GM18505 (cell line): ENCODE results near the gene ANXA10.
"Not testable (repeated sequence)": the region's sequence is repeated elsewhere in the genome, so short reads cannot be mapped to it uniquely, and the experiment has no call there.

Experiments used
- ATAC-seq: cut with Tn5 transposase; IDR thresholded peaks from one replicate; pipeline ENCODE4 v1.9.1; 2021; ENCODE audit not compliant: unreplicated experiment
- POLR2A ChIP-seq: IDR thresholded peaks from 4 replicates; pipeline ENCODE4 v1.6.1; 2011; ENCODE audit warnings: borderline replicate concordance; ENCODE audit not compliant: insufficient read depth, insufficient read length; ENCODE audit errors: extremely low read depth

ANXA10 gene

GRCh38 chr4:168129046-168129772 lies 36.9 kb downstream of the ANXA10 start:
- no peak for TF ChIP-seq POLR2A
- no peak for ATAC-seq

GRCh38 chr4:168129802-168130201 lies 37.5 kb downstream of the ANXA10 start:
- ATAC-seq = no peak
- TF ChIP-seq POLR2A = no peak

- no peak for TF ChIP-seq POLR2A
- no peak for ATAC-seq
These were observed 38.9 kb downstream of the ANXA10 start for GRCh38 chr4:168131196-168131595.

- no peak for ATAC-seq
- no peak for TF ChIP-seq POLR2A
These were observed 42.3 kb downstream of the ANXA10 start for GRCh38 chr4:168134651-168135050.

- not testable (repeated sequence) for ATAC-seq
These were observed 43.5 kb downstream of the ANXA10 start for GRCh38 chr4:168135860-168136259.

- not testable (repeated sequence) for ATAC-seq
These were observed 45.4 kb downstream of the ANXA10 start for GRCh38 chr4:168137695-168138094.

- no peak for TF ChIP-seq POLR2A
- no peak for ATAC-seq
These were observed 45.8 kb downstream of the ANXA10 start for GRCh38 chr4:168138143-168138542.

- TF ChIP-seq POLR2A = no peak
- ATAC-seq = no peak
These were observed 47.0 kb downstream of the ANXA10 start for GRCh38 chr4:168139336-168139735.

GRCh38 chr4:168141733-168142132 lies 49.4 kb downstream of the ANXA10 start:
- no peak for TF ChIP-seq POLR2A
- ATAC-seq = no peak

- no peak for TF ChIP-seq POLR2A
- ATAC-seq = no peak
These were observed 51.3 kb downstream of the ANXA10 start for GRCh38 chr4:168143601-168144000.

GRCh38 chr4:168150420-168151050 lies 58.2 kb downstream of the ANXA10 start:
- no peak for TF ChIP-seq POLR2A
- no peak for ATAC-seq

- no peak for TF ChIP-seq POLR2A
- ATAC-seq = no peak
These were observed 59.0 kb downstream of the ANXA10 start for GRCh38 chr4:168151327-168151726.

- ATAC-seq = no peak
- TF ChIP-seq POLR2A = no peak
These were observed 60.6 kb downstream of the ANXA10 start for GRCh38 chr4:168152837-168153500.
